Eye (tissue), 1 donor: ENCODE data around the gene SORT1.

Experiments
- DNase-seq: peaks from one replicate; pipeline ENCODE4 v3.0.0-alpha.2; 2015

SORT1 gene

DNA sequence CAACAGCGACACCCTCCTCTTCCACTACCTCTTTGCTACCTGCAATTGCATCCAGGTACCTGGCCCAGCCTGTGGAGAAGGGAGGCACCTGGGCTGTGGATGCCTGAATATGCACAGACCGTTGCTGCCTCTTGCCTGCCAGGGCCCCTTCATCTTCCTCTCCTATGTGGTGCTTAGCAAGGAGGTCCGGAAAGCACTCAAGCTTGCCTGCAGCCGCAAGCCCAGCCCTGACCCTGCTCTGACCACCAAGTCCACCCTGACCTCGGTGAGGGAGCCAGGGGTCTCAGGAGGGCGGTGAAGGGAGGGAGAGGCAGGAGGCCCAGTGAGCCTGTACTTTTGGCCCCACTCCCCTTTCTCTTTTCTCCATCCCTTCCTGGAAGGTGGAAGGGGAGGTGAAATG lies 126.3 kb downstream of the SORT1 start:
- no peak for DNase-seq

DNA sequence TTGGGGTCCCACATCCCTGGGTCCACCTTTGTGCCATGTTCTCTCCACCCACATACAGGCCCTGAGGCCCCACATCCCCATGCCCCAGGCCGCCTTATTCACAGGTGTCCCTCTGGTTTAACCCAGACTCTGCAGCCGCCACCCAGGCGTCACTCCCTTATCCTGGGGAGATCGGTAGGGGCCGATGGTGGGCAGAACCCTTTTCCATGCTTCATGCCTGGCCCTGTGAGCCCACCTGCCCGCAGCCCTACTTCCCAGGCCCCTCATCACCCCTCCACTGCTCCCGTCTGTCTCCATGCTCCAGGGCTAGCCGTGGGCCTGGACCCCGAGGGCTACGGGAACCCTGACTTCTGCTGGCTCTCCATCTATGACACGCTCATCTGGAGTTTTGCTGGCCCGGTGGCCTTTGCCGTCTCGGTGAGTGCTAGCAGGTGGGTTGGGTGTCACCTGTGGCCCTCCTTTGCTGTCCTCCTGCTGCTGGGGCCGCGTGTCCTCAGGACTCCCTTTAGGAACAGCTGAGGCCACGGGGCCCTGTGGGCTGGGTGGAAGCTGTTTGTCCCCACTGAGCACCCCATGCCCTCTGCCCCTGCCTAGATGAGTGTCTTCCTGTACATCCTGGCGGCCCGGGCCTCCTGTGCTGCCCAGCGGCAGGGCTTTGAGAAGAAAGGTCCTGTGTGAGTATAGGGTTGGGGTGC lies 126.9 kb downstream of the SORT1 start:
- DNase-seq, result no peak

DNA sequence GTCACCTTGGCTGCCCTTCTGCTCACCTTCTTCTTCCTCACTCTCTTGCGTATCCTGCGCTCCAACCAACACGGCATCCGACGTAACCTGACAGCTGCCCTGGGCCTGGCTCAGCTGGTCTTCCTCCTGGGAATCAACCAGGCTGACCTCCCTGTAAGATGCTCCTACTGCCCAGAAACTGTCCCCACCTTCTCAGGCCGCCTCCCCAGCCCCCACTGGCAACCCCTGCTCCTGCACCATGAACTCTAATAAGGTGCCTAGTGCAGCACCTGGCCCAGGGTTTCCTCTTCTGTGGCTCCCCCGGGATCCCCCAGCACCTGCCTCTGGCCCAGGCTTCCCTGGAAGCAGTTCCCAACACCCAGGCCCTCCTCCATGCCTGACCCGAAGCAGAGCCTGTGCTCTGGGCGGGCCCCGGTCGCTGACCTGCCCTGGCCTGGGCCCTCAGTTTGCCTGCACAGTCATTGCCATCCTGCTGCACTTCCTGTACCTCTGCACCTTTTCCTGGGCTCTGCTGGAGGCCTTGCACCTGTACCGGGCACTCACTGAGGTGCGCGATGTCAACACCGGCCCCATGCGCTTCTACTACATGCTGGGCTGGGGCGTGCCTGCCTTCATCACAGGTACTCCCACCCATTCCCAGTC lies 127.6 kb downstream of the SORT1 start:
- DNase-seq, result no peak

DNA sequence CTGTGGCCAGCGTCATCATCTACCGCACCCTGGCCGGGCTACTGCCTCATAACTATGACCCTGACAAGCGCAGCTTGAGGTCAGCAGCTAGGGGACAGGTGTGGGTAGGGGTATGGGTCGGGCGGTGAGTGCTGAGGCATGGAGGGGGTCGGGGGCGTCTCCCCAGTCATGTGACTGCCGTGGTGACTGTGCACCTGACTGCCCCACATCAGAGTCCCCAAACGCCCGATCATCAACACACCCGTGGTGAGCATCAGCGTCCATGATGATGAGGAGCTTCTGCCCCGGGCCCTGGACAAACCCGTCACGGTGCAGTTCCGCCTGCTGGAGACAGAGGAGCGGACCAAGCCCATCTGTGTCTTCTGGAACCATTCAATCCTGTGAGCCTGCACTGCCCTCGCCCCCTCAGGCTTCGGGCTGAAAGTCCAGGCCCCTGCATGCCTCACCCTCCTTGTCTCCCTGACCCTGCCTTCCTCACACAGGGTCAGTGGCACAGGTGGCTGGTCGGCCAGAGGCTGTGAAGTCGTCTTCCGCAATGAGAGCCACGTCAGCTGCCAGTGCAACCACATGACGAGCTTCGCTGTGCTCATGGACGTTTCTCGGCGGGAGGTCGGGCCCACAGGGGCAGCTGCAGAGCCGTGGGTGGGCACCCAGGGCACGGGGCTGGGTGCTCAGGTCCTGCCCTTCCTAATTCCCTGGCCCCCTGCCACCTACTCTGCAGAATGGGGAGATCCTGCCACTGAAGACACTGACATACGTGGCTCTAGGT lies 128.3 kb downstream of the SORT1 start:
- DNase-seq, result no peak

DNA sequence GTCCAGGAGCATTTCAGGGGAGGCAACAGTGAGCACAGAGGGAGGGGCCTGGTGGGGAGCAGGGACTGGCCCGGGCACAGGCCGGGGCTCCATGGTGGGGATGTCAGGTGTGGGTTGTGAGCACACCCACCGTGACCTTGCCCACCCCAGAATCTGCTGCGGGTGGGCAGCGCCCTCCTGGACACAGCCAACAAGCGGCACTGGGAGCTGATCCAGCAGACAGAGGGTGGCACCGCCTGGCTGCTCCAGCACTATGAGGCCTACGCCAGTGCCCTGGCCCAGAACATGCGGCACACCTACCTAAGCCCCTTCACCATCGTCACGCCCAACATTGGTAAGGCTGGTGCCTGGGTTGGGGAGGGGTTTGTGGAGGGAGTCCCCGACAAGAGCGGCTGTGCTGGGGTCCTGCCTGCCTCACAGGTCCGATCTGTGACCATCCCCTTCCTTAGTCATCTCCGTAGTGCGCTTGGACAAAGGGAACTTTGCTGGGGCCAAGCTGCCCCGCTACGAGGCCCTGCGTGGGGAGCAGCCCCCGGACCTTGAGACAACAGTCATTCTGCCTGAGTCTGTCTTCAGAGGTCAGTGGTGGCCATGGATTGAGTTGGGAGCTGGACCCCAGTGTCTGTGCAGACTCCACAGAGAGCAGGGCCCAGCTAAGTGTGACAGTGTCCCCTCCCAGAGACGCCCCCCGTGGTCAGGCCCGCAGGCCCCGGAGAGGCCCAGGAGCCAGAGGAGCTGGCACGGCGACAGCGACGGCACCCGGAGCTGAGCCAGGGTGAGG lies 129.1 kb downstream of the SORT1 start:
- DNase-seq, result no peak

DNA sequence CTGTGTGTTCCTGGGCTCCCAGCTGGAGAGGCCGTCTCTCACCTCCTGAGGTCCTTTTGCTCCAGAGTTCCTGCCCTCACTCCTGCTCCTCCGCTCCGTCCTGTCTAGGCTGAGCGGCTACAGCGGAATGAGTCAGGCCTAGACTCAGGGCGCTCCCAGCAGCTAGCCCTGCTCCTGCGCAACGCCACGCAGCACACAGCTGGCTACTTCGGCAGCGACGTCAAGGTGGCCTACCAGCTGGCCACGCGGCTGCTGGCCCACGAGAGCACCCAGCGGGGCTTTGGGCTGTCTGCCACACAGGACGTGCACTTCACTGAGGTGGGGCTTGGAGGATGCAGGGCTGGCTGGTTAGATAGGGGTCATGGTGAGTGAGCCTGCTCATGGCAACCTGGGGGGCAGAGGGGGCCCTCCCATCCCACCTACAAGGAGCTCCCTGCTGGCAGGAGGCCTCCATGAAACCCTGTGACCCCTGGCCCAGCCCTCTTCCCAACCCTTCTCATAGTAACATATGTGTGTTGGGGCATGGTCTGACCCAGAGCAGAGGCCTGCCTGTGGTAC lies 129.9 kb downstream of the SORT1 start:
- DNase-seq, result no peak

DNA sequence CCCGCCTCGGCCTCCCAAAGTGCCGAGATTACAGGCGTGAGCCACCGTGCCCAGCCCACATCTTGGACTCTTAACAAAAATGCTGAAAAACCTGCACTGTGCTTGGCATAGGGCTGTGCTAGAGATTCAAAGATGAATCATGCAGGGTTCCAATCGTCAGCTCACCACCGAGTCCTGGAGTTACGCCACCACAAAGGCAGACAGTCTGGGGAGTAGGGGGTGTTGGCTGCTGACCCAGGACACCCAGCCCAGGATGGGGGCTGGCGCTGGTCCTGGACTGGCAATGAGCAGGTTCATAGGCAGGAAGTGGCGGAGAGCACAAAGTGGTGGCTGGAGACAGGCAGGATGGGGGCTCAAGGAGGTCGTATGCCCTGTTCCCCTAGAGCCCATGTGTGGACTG lies 130.8 kb downstream of the SORT1 start:
- no peak for DNase-seq

DNA sequence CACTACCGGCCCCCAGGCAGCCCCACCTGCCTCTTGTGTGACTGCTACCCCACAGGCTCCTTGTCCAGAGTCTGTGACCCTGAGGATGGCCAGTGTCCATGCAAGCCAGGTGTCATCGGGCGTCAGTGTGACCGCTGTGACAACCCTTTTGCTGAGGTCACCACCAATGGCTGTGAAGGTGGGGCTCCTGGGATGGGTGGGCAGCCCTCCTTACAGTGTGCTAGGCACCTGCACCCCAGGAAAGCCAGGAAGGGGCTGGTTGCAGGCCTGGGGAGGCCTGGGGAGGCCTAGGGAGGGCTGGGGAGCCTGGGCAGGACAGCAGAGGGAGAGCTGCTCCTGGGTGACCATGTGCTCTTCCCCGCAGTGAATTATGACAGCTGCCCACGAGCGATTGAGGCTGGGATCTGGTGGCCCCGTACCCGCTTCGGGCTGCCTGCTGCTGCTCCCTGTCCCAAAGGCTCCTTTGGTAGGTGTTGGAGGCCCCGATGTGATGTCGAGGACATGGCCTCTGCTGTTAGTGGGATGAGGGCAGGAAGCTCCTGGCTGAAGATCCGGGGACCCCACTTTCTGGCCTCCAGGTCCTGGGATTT lies 131.9 kb downstream of the SORT1 start:
- DNase-seq, result no peak

DNA sequence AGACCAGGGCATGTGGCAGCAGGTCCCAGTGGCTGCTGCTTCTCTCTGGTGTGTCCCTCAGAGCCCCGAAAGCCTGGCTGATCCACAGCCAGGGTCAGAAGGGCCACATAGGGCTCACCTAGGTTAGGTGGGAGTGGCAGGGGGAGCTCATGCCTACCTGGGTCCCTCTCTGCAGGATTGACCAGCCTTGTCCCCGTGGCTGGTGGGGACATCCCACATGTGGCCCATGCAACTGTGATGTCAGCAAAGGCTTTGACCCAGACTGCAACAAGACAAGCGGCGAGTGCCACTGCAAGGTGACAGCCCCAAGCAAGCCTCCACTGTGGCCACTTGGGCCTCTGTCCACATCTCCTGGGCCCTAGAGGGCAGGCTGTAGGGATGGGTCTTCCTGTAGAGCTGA lies 132.7 kb downstream of the SORT1 start:
- DNase-seq, result no peak

DNA sequence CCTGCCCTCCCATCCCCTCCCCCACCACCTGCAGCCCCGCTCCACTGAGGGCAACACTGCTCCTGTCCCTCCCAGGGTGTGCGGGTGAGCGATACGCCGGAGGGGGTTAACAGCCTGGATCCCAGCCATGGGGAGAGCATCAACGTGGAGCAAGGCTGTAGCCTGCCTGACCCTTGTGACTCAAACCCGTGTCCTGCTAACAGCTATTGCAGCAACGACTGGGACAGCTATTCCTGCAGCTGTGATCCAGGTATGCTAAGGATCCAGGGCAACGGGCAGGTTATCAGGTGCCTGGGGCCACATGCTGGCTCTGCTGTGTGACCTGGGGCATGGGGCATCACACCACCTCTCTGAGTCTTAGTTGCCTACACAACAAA lies 133.4 kb downstream of the SORT1 start:
- no peak for DNase-seq

DNA sequence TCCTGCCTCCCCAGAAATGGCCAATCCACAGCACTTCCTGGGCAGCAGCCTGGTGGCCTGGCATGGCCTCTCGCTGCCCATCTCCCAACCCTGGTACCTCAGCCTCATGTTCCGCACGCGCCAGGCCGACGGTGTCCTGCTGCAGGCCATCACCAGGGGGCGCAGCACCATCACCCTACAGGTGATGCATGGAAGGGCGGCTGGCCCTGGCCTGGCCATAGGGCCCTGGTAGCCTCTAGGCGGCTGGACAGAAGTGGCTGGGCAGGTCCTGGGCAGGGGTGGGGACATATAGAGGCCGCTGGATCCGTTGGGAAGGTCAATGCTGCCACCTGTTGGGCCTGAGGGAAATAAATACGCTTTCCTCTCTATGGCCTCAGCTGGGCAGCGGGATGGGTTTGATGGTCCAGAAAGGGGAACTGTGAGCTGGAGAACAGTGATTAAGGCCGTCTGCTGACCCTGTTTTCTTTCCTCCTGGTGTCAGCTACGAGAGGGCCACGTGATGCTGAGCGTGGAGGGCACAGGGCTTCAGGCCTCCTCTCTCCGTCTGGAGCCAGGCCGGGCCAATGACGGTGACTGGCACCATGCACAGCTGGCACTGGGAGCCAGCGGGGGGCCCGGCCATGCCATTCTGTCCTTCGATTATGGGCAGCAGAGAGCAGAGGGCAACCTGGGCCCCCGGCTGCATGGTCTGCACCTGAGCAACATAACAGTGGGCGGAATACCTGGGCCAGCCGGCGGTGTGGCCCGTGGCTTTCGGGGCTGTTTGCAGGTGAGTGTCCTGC lies 133.9 kb downstream of the SORT1 start:
- DNase-seq, result peak; percentile 90

DNA sequence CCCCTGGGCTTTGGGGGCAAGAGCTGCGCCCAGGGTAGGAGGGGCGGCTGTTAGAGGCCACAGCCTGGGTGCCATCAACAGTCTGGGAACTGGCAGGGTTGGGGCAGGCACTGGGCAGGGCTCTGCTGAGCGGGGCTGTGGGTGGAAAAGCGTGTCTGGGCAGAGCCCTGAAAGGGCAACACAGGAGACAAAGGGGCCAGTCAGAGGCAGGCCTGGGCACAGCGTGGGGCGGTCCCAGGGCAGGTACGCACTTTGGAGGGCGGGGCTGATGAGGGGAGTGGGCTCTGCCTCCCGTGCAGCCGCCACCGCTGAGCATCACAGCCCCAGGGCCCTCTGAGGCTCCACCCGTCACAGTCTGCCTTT lies 134.5 kb downstream of the SORT1 start:
- DNase-seq, result no peak

DNA sequence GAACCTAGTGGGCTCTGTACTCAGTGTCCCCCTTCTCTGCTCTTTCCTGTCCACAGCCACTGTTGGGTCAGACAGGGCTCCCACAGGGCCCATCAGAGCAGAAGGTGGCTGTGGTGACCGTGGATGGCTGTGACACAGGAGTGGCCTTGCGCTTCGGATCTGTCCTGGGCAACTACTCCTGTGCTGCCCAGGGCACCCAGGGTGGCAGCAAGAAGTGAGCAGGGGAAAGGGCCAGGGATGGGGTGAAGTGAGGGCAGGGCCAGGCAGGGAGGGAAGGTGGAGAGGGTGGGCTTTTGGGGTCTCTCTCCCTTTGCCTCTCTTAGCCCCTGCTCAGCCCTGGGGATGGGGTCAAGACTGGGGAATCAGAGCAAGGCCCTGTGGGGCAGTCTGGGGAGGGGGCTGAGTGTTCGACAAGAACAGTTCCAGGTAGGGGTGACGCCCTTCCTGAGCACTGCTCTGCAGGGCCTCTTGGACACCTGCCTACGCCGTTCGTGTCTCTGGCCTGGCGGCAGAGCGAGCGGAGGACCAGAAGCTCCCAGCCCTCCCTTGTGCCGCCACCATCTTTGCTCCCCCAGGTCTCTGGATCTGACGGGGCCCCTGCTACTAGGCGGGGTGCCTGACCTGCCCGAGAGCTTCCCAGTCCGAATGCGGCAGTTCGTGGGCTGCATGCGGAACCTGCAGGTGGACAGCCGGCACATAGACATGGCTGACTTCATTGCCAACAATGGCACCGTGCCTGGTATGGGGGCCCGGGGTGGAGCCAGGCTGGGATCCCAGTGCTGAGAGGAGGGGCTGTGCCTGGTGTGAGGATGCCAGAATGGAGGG lies 135.3 kb downstream of the SORT1 start:
- DNase-seq, result no peak

DNA sequence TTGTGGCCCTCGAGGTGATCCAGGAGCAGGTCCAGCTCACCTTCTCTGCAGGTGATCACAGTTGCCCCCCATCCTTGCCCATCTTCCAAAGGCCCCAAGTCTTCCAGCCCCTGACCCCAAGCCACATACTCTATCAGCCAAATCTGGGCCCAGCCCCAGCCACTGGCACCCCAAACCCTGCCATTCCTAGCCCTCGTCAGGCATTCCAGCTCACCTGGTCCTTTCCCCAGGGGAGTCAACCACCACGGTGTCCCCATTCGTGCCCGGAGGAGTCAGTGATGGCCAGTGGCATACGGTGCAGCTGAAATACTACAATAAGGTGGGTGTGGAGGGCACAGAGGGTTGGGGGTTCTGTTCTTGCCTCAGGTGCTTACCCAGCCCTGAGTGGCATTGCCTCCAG lies 136.1 kb downstream of the SORT1 start:
- DNase-seq, result no peak

DNA sequence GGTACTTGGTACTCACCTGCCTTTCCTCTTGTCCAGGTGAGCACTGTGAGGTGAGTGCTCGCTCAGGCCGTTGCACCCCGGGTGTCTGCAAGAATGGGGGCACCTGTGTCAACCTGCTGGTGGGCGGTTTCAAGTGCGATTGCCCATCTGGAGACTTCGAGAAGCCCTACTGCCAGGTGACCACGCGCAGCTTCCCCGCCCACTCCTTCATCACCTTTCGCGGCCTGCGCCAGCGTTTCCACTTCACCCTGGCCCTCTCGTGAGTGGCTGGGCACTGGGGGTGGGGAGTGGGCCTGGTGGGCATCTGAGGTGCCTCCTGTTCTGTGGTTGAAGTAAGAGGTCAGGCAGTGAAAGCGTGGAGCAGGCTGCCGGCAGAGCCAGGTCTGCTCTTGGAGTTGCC lies 136.7 kb downstream of the SORT1 start:
- DNase-seq, result no peak

DNA sequence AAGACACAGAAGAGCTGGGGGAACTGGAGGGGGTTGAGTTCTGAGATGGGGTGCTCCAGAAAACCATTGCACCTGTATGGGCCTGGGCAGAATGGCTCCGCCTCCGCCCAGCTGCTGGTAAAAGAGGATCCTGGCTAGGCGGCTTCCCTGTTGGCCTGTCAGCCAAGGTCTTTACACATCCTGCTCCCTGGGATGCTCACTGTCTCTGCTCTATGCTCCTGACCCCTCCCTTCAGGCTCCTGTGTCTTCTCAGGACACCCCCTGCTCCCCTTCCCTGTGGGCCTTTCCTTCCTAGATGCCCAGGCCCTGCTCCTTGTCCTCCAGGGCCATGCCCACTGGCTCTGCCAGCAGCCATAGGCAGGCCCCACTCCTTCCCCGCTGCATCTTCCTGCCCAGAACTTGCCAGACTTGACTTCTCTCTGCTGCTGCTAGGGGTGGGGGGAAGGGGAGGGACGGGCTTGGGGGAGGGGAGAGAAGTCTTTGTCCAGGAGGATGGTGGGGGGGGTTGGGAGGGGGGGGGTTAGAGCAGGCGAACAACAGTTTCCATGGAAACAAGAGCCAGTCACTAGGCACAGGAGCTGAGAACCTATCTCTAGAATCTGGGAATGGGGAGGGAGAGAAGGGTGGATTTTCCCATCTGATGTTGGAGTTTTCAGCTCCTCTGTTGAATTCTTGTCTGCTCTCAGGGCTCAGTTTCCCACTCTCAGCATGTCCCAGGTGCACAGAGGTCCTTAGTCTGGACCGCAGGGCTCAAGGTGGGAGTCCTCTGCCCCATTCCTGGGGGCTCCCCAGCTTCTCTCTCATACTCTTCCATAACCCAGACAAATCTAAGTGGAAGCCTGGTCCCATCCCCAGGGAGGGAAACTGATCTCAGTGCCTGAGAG lies 137.8 kb downstream of the SORT1 start:
- DNase-seq, result peak; percentile 45
